GM18499 (cell line): Measurements from ENCODE around the gene EFNA2.
"Not testable (repeated sequence)": the region's sequence is repeated elsewhere in the genome, so short reads cannot be mapped to it uniquely, and the experiment has no call there.

Experiments
- ATAC-seq: cut with Tn5 transposase; IDR thresholded peaks from one replicate; pipeline ENCODE4 v1.9.1; 2021; ENCODE audit warnings: moderate number of reproducible peaks; ENCODE audit not compliant: insufficient read depth, unreplicated experiment

Gene EFNA2

DNA sequence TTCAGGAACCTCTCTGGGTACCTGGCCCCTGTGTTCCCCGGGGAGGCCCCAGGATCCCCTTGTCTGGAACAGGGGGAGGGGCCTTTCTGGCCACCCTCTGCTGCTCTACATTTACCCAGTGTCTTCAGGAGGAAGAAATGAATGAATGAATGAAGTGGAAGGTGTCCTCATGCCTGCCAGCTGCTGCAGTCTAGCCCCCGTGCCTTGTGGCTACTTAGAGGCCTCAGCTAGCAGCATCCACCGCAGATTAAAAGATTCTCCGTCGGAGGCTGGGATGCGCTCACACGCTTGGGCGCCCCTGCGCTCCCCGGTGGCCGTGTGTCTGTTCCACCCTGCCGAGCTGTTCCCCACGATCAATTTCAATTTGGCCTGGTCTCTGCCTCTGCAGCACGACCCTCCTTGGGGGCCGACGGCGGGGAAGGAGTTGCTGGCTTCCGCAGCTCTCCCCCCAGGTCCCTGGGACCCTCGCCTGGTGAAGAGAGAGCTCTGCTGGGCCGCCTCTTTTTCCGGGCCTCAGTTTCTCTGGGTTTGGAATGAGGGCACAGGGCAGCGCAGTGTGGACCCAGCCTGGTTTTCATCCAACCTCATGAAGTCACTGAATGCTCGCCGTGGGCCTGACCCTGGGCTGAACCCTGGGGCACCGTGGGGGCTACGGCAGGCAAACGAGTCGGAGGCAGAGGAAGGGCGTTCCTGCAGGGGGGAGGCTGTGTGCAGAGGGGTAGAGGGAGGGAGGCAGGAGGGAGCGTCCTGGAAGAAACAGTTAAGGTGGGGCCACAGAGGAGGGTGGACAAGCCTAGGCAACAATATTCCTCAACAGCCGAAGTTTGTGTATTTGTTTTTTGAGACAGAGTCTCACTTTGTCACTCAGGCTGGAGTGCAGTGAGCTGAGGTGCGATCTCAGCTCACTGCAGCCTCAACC is 28.3 kb downstream of the EFNA2 start:
- ATAC-seq = no peak

- no peak for ATAC-seq
Observed at GRCh38 chr19:1315470-1316166, 29.9 kb downstream of the EFNA2 start.

DNA sequence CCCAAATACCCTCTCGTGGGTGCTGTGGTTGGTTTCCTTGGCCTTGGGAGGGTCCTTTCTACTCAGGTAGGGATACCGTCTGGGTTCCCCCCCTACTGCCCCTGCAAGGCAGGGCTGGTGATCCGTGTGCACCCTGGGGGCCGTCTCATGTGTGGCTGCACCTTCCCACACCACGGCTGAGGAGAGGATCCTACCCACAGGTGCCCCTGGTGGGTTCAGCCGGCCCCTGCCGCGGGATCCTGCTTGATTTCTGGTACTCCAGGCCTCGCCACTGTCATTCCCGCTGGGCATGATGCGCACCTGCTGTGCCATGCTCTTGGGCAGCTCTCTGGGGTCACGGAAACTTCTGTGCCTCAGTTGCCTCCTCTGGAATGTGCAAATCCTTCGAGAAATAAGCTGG is 30.8 kb downstream of the EFNA2 start:
- ATAC-seq = no peak

- no peak for ATAC-seq
Observed at GRCh38 chr19:1317274-1318003, 31.8 kb downstream of the EFNA2 start.

GRCh38 chr19:1318678-1319471 is 33.2 kb downstream of the EFNA2 start:
- ATAC-seq = no peak

DNA sequence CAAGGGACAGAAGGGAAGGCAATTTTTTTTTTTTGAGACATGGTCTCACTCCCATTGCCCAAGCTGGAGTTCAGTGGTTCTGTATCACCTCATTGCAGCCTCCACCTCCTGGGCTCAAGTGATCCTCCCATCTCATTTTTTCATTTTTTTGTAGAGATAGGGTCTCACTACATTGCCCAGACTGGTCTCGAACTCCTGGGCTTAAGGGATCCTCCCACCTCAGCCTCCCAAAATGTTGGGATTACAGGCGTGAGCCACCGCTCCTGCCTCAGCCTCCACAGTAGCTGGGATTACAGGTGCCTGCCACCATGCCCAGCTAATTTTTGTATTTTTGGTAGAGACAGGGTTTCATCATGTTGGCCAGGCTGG is 34.6 kb downstream of the EFNA2 start:
- ATAC-seq = not testable (repeated sequence)

DNA sequence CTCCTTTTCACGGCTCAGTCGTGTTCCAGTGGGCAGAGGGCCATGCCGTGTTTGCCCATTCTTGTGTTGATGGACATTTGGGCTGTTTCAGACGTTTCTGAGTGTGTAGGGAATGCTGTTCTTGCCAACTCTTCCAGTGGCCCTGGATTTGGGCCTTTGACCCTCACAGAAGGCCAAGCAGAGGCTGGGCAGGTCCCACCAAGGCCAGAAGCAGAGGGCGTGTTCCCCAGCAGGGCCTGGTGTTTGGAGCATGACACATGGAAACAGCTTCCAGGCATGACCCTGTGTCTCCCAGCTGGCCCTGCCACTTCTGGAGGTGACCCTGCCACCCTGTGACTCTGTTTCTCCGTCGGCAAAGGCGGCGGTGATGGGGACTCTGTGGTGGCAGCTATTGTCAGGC is 35.9 kb downstream of the EFNA2 start:
- ATAC-seq = no peak

- ATAC-seq = no peak
Observed at GRCh38 chr19:1322198-1322981, 36.7 kb downstream of the EFNA2 start.

DNA sequence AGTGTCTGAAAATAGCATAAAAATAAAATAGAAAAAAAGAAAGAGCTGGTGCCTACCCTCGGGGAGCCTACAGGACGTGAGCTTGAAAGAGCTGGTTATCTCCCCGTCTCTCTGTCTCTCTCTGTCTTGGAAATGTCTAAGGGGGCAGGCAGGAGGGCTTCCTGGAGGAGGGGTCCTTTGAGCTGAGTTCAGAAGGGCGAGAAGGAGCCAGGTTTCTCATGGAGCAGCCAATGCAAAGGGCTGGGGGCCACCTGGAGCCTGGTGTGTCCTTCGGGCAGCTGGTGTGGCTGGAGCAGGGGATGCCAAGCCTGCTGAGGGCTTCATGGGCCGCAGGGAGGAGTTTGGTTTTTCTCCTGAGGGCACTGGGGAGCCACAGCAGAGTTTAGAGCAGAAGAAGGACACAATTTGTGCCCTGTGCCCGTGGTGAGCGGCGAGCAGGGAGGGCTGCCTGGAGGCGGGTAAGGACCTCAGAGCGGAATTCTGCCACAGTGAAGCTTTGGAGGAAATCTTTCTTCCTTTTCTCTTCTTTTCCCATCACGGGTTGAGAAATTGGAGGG is 38.7 kb downstream of the EFNA2 start:
- ATAC-seq = no peak

- no peak for ATAC-seq
Observed at GRCh38 chr19:1324806-1325567, 39.3 kb downstream of the EFNA2 start.

- no peak for ATAC-seq
Observed at GRCh38 chr19:1325568-1326294, 40.1 kb downstream of the EFNA2 start.

- no peak for ATAC-seq
Observed at GRCh38 chr19:1327125-1327524, 41.5 kb downstream of the EFNA2 start.

DNA sequence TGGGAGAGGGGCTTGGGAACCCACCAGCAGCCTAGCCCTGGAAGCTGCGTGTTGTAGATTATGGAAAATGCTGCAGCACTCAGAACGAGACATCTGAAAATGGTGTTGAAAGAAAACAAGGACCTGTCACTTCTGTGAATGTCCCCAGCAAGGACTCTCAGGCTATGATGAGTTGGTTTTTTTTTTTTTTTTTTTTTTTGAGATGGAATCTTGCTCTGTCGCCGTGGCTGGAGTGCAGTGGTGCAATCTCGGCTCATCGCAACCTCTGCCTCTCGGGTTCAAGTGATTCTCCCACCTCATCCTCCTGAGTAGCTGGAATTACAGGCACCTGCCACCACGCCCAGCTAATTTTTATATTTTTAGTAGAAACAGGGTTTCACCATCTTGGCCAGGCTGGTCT is 46.5 kb downstream of the EFNA2 start:
- not testable (repeated sequence) for ATAC-seq

- no peak for ATAC-seq
Observed at GRCh38 chr19:1336079-1336684, 50.5 kb downstream of the EFNA2 start.

DNA sequence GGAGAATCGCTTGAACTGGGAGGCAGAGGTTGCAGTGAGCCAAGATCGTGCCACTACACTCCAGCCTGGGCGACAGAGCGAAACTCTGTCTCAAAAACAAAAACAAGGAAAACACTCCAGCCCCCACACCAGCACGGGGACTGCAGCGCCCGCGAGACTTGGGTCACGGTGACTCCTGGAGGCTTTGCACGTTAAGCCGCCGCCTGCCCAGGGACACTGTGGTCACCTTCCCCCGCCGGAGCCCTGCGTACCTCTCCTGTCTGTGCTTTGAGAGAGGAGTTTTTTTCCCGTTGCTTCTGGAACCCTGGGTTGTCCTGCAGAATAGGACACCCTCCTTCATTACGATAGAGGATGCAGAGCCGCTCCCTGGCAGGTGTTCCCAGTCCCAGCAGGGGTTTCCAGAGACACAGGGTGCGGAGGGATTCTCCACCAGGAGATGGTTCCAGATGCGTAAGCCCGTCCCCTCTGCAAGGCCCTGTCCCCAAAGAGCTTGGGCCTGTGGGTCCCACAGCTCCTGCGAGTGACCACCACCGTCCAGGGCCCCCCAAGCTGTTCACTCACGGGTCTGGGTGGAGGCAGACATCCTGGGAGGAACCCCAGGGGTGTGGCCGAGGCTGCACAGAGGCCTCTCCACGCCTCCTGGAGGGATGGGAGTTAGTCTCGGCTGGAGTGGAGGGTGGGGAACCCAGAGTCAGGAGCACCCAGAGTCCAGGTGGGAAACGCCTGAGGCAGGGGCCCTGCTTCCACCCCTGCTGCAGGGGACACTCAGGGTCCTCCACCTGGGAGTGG is 55.2 kb downstream of the EFNA2 start:
- no peak for ATAC-seq

GRCh38 chr19:1343041-1343440 is 57.4 kb downstream of the EFNA2 start:
- no peak for ATAC-seq

GRCh38 chr19:1349211-1349610 is 63.5 kb downstream of the EFNA2 start:
- no peak for ATAC-seq
